Stimulated activated CD4-positive, alpha-beta T cell treated with anti-CD3 and anti-CD28 coated beads, Interleukin-15, amount 100 ng/mL, for 24 hours (primary cell): ENCODE measurements around the gene SCD.

Experiments
- DNase-seq: peaks from one replicate; pipeline ENCODE4 v3.0.0-alpha.2; 2020

The SCD gene

GRCh38 chr10:100401631-100402328 is 54.7 kb downstream of the SCD start:
- no peak for DNase-seq

GRCh38 chr10:100403734-100404133 is 56.7 kb downstream of the SCD start:
- DNase-seq: no peak

DNA sequence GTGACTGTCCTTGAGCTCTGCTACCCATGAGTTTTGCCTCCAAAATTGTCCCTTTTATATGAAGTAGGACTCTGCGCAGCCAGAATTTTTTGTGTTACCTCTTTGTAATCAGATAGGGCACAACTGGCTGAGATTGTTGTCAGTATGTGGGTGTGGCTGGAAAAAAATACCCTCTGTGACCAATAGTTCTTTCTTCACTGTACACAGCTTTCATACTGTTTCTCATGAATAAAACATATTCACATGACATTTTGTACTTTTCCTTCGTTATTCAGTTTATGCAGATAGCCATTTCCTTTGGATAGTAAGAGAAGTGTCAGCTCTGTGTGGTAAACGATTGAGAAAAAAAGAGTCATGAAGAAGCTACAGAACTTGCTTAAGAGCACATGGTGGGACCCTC is 66.1 kb downstream of the SCD start:
- no peak for DNase-seq
